DOHH2 (cell line): Measurements from ENCODE around the gene SULF2.

Experiments used
- H3F3A ChIP-seq: fragments of 200-600 bp; sonication (generic), shearing (Covaris generic); 2 replicates; pipeline ENCODE4 v1.6.0; 2016; ENCODE audit warnings: antibody characterized with exemption, mild to moderate bottlenecking; ENCODE audit not compliant: control insufficient read depth, insufficient read depth
- H3K27ac ChIP-seq: fragments of 200-600 bp; sonication (generic); 2 replicates; pipeline ENCODE4 v1.5.1; 2014; ENCODE audit warnings: low read depth, mild to moderate bottlenecking, low read length, moderate library complexity
- H3K27me3 ChIP-seq: fragments of 200-600 bp; sonication (generic); 2 replicates; pipeline ENCODE4 v1.6.1; 2014; ENCODE audit warnings: mild to moderate bottlenecking, low read length, mixed read lengths; ENCODE audit not compliant: control insufficient read depth
- H3K36me3 ChIP-seq: fragments of 200-600 bp; sonication (generic); 2 replicates; pipeline ENCODE4 v1.6.1; 2014; ENCODE audit warnings: mild to moderate bottlenecking, low read length, moderate library complexity, mixed read lengths; ENCODE audit not compliant: control insufficient read depth
- H3K4me1 ChIP-seq: fragments of 200-600 bp; sonication (generic); 2 replicates; pipeline ENCODE4 v1.6.1; 2014; ENCODE audit warnings: mild to moderate bottlenecking, low read length, mixed read lengths; ENCODE audit not compliant: control insufficient read depth
- H3K4me2 ChIP-seq: fragments of 200-600 bp; sonication (generic); 2 replicates; pipeline ENCODE4 v1.6.0; 2014; ENCODE audit warnings: mild to moderate bottlenecking, low read length, moderate library complexity
- H3K4me3 ChIP-seq: fragments of 200-600 bp; sonication (generic); 2 replicates; pipeline ENCODE4 v1.5.1; 2014; ENCODE audit warnings: mild to moderate bottlenecking, low read length, mixed read lengths
- H3K79me2 ChIP-seq: fragments of 200-600 bp; sonication (generic); 2 replicates; pipeline ENCODE4 v1.6.1; 2014; ENCODE audit warnings: mild to moderate bottlenecking, low read length, mixed read lengths; ENCODE audit not compliant: control insufficient read depth
- H3K9me2 ChIP-seq: fragments of 200-600 bp; sonication (generic); replicated peaks from 2 replicates; pipeline ENCODE4 v1.6.1; 2014; ENCODE audit warnings: mild to moderate bottlenecking, low read length, mixed read lengths; ENCODE audit not compliant: control insufficient read depth
- H3K9me3 ChIP-seq: fragments of 200-600 bp; sonication (generic); 2 replicates; pipeline ENCODE4 v1.6.1; 2014; ENCODE audit warnings: antibody characterized with exemption, low read length, mixed read lengths; ENCODE audit not compliant: control insufficient read depth, insufficient read depth
- H4K20me1 ChIP-seq: fragments of 200-600 bp; sonication (generic); 2 replicates; pipeline ENCODE4 v1.6.0; 2014; ENCODE audit warnings: low read depth, mild to moderate bottlenecking, antibody characterized with exemption, low read length, moderate library complexity; ENCODE audit not compliant: control insufficient read depth, insufficient read depth
- EZH2phosphoT487 ChIP-seq: fragments of 200-600 bp; sonication (generic); IDR thresholded peaks from 2 replicates; pipeline ENCODE4 v1.6.1; 2017; ENCODE audit warnings: borderline replicate concordance, mild to moderate bottlenecking, antibody characterized with exemption, low read length, moderate library complexity, mixed read lengths
- TF ChIP-seq, protein P1 (sequence below): fragments of 200-600 bp; sonication (generic); IDR thresholded peaks from one replicate; pipeline ENCODE4 v1.5.1; 2014; ENCODE audit warnings: antibody characterized with exemption, mild to moderate bottlenecking, low read depth, low read length; ENCODE audit not compliant: poor library complexity, severe bottlenecking

The SULF2 gene

GRCh38 chr20:47727170-47727880 is 58.0 kb downstream of the SULF2 start:
- Histone ChIP-seq H4K20me1 (no peaks in the 10 kb centered on the region), H3K4me3 (peak overlapping the region; percentile 71), H3K27me3 (no peaks in the 10 kb centered on the region; the same call in 1 of the 2 replicates), H3K4me2 (peak overlapping the region; percentile 92), H3K9me3 (no peaks in the 10 kb centered on the region), H3K36me3 (no peaks in the 10 kb centered on the region), H3K27ac (peak overlapping the region; percentile 89), H3K4me1 (peaks cover 52% of the 10 kb centered on the region), H3K79me2 (no peaks in the 10 kb centered on the region), H3F3A (peaks cover 6% of the 10 kb centered on the region), H3K9me2 (no peaks in the 10 kb centered on the region)
- TF ChIP-seq, protein P1, sequence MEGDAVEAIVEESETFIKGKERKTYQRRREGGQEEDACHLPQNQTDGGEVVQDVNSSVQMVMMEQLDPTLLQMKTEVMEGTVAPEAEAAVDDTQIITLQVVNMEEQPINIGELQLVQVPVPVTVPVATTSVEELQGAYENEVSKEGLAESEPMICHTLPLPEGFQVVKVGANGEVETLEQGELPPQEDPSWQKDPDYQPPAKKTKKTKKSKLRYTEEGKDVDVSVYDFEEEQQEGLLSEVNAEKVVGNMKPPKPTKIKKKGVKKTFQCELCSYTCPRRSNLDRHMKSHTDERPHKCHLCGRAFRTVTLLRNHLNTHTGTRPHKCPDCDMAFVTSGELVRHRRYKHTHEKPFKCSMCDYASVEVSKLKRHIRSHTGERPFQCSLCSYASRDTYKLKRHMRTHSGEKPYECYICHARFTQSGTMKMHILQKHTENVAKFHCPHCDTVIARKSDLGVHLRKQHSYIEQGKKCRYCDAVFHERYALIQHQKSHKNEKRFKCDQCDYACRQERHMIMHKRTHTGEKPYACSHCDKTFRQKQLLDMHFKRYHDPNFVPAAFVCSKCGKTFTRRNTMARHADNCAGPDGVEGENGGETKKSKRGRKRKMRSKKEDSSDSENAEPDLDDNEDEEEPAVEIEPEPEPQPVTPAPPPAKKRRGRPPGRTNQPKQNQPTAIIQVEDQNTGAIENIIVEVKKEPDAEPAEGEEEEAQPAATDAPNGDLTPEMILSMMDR = peak; percentile 10
- TF ChIP-seq EZH2phosphoT487 = no peak

GRCh38 chr20:47726632-47727031 is 58.6 kb downstream of the SULF2 start:
- peak overlapping the region; percentile 71 for H3K4me3 ChIP-seq
- no peaks in the 10 kb centered on the region for H4K20me1 ChIP-seq
- TF ChIP-seq, protein P1 = no peak
- no peak for TF ChIP-seq EZH2phosphoT487
- H3K4me2 ChIP-seq = peak overlapping the region; percentile 92
- no peaks in the 10 kb centered on the region for H3K79me2 ChIP-seq
- H3K36me3 ChIP-seq = no peaks in the 10 kb centered on the region
- peaks cover 52% of the 10 kb centered on the region for H3K4me1 ChIP-seq
- no peaks in the 10 kb centered on the region for H3K9me2 ChIP-seq
- no peaks in the 10 kb centered on the region for H3K9me3 ChIP-seq
- no peaks in the 10 kb centered on the region; the same call in 1 of the 2 replicates for H3K27me3 ChIP-seq
- peaks cover 6% of the 10 kb centered on the region for H3F3A ChIP-seq
- H3K27ac ChIP-seq = peak overlapping the region; percentile 89

- H3K9me2 ChIP-seq = no peaks in the 10 kb centered on the region
- no peak overlapping the region for H3K27ac ChIP-seq
- H4K20me1 ChIP-seq = no peaks in the 10 kb centered on the region
- H3K79me2 ChIP-seq = no peaks in the 10 kb centered on the region
- no peaks in the 10 kb centered on the region for H3K36me3 ChIP-seq
- H3K4me2 ChIP-seq = peak overlapping the region; percentile 46
- TF ChIP-seq, protein P1 = peak; percentile 91
- TF ChIP-seq EZH2phosphoT487 = no peak
- no peaks in the 10 kb centered on the region; the same call in 1 of the 2 replicates for H3K27me3 ChIP-seq
- peaks cover 52% of the 10 kb centered on the region for H3K4me1 ChIP-seq
- no peaks in the 10 kb centered on the region for H3K9me3 ChIP-seq
- H3K4me3 ChIP-seq = no peak overlapping the region
- peaks cover 6% of the 10 kb centered on the region for H3F3A ChIP-seq
These were observed 59.9 kb downstream of the SULF2 start for GRCh38 chr20:47725248-47725973.
